Mucosa of rectum (tissue), 2 donors: ENCODE measurements around the gene CHTF8.

Experiments
- H3K27ac ChIP-seq, 2 donors: one replicate each; pipeline ENCODE4 v1.7.0; 2013; ENCODE audit warnings: inconsistent platforms in 2 of 2, low read depth in 2 of 2, low read length in 2 of 2
- H3K27me3 ChIP-seq, 2 donors: one replicate each; pipeline ENCODE4 v1.7.0; 2013; ENCODE audit warnings: low read length in 2 of 2; ENCODE audit not compliant: control insufficient read depth in 2 of 2, insufficient read depth in 2 of 2
- H3K36me3 ChIP-seq, 2 donors: one replicate each; pipeline ENCODE4 v1.7.0; 2013; ENCODE audit warnings: low read length in 2 of 2; ENCODE audit not compliant: control insufficient read depth in 2 of 2, insufficient read depth in 2 of 2
- H3K4me1 ChIP-seq, 2 donors: one replicate each; pipeline ENCODE4 v1.7.0; 2013; ENCODE audit warnings: low read length in 2 of 2, mild to moderate bottlenecking in 1 of 2; ENCODE audit not compliant: control insufficient read depth in 2 of 2, insufficient read depth in 2 of 2
- H3K4me3 ChIP-seq, 2 donors: one replicate each; pipeline ENCODE4 v1.7.0; 2013; ENCODE audit warnings: low read length in 2 of 2
- H3K9ac ChIP-seq, 2 donors: one replicate each; pipeline ENCODE4 v1.7.0; 2013; ENCODE audit warnings: low read length in 2 of 2, low read depth in 1 of 2, mild to moderate bottlenecking in 1 of 2
- H3K9me3 ChIP-seq, 2 donors: one replicate each; pipeline ENCODE4 v1.7.0; 2013; ENCODE audit warnings: low read length in 2 of 2; ENCODE audit not compliant: control insufficient read depth in 2 of 2
- donor health status: healthy.
- donor health status: Normal muscosa, but diverticular disease.

Gene CHTF8

DNA sequence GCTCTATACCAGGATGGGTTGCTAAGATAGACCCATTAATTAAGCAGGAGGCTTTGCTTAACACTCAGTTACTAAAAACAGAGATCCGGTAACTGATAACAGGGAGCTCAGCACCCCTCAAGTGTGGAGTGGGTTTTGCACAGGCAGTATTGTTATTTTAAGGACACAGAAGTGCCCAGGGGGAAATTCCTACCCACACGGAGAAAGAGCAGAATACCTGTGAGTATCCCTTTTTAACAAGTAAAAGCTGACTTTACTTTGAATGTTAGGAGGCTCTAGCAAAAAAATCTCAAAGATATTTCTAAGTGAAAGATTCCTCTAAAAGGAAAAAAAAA lies 59.8 kb downstream of the CHTF8 start:
- H3K9ac ChIP-seq = no peak overlapping the region
- no peaks in the 10 kb centered on the region for H3K9me3 ChIP-seq
- no peaks in the 10 kb centered on the region for H3K36me3 ChIP-seq
- no peaks in the 10 kb centered on the region for H3K4me1 ChIP-seq
- no peak overlapping the region for H3K4me3 ChIP-seq
- no peaks in the 10 kb centered on the region for H3K27me3 ChIP-seq
- H3K27ac ChIP-seq = no peak overlapping the region

- Histone ChIP-seq H3K27ac (no peak overlapping the region), H3K36me3 (no peaks in the 10 kb centered on the region), H3K4me3 (no peak overlapping the region), H3K9ac (no peak overlapping the region), H3K27me3 (no peaks in the 10 kb centered on the region), H3K9me3 (no peaks in the 10 kb centered on the region), H3K4me1 (no peaks in the 10 kb centered on the region)
These were observed 61.4 kb downstream of the CHTF8 start for GRCh38 chr16:69071036-69071435.

DNA sequence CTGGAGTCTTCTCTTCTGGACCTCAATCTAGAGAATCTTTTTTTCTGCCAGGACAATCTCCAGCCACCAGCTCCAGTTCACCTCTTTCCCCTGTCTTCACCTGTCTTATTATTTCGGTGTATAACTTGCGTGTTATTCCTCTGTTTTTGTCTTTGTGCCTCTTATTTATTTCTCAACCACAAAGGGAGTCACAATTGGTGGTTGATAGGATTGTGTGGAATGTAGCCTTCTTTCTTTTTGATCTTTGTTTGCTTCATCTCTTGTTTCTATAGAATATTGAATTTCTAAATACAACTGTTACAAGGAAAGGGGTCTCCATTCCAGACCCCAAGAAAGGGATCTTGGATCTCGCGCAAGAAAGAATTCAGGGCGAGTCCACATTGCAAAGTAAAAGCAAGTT lies 62.9 kb downstream of the CHTF8 start:
- Histone ChIP-seq H3K9me3 (no peaks in the 10 kb centered on the region), H3K9ac (no peak overlapping the region), H3K4me1 (no peaks in the 10 kb centered on the region), H3K27ac (no peak overlapping the region), H3K4me3 (no peak overlapping the region), H3K27me3 (no peaks in the 10 kb centered on the region), H3K36me3 (no peaks in the 10 kb centered on the region)
